Neural cell (in vitro differentiated cells): ENCODE data around the gene ENKUR.

ENCODE experiments used
- CTCF ChIP-seq: fragments of 450-650 bp; IDR thresholded peaks from 2 replicates; pipeline ENCODE4 v1.5.1; 2014; ENCODE audit warnings: antibody characterized with exemption, mild to moderate bottlenecking, moderate library complexity; ENCODE audit not compliant: poor library complexity, severe bottlenecking
- EP300 ChIP-seq: fragments of 450-650 bp; conservative IDR thresholded peaks from 2 replicates; pipeline ENCODE4 v1.6.1; 2014; ENCODE audit warnings: antibody characterized with exemption, mild to moderate bottlenecking, moderate library complexity; ENCODE audit not compliant: poor library complexity, severe bottlenecking
- EZH2 ChIP-seq: fragments of 200-600, 300-800 bp; shearing (Covaris generic), sonication (generic); IDR thresholded peaks from 2 replicates; pipeline ENCODE4 v1.6.1; 2014; ENCODE audit warnings: antibody characterized with exemption, low read length, borderline replicate concordance, mild to moderate bottlenecking; ENCODE audit not compliant: insufficient read depth, poor library complexity, severe bottlenecking
- MXI1 ChIP-seq: fragments of 450-650 bp; conservative IDR thresholded peaks from 2 replicates; pipeline ENCODE4 v1.6.1; 2014; ENCODE audit warnings: antibody characterized with exemption, mild to moderate bottlenecking; ENCODE audit not compliant: poor library complexity, severe bottlenecking
- POLR2AphosphoS5 ChIP-seq: IDR thresholded peaks from 2 replicates; pipeline ENCODE4 v1.6.1; 2012
- RAD21 ChIP-seq: fragments of 450-650 bp; conservative IDR thresholded peaks from 2 replicates; pipeline ENCODE4 v1.6.1; 2014; ENCODE audit warnings: antibody characterized with exemption, mild to moderate bottlenecking, moderate library complexity
- SMC3 ChIP-seq: fragments of 450-650 bp; conservative IDR thresholded peaks from 2 replicates; pipeline ENCODE4 v1.6.1; 2014; ENCODE audit warnings: antibody characterized with exemption, mild to moderate bottlenecking, moderate library complexity; ENCODE audit not compliant: poor library complexity
- TAF1 ChIP-seq: IDR thresholded peaks from 2 replicates; pipeline ENCODE4 v1.6.1; 2012; ENCODE audit warnings: low read depth
- TF ChIP-seq, protein P1 (sequence below): IDR thresholded peaks from 2 replicates; pipeline ENCODE4 v1.6.1; 2012; ENCODE audit warnings: borderline replicate concordance

DNA sequence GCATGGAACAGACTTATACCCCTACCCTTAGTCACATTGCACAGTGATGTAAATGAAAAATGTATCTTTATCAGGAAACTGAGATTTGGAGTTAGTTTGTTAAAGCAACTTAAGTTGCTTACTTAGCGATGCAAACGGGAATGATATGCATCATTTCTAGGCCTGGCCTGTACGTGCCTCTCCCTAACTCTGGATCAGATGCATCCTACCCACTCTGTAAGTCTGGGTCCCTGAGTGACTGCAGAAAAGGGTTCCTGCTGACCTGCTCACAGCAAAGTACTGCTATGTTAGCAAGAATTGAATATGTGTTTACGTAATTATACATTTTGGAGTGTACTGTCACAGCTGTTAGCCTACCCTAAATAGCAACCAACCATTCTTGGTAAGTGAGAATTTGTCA lies 32.8 kb downstream of the ENKUR start:
- TF ChIP-seq CTCF: no peak
- no peak for TF ChIP-seq EZH2
- no peak for TF ChIP-seq EP300
- no peak for TF ChIP-seq SMC3
- no peak for TF ChIP-seq POLR2AphosphoS5
- TF ChIP-seq, protein P1, sequence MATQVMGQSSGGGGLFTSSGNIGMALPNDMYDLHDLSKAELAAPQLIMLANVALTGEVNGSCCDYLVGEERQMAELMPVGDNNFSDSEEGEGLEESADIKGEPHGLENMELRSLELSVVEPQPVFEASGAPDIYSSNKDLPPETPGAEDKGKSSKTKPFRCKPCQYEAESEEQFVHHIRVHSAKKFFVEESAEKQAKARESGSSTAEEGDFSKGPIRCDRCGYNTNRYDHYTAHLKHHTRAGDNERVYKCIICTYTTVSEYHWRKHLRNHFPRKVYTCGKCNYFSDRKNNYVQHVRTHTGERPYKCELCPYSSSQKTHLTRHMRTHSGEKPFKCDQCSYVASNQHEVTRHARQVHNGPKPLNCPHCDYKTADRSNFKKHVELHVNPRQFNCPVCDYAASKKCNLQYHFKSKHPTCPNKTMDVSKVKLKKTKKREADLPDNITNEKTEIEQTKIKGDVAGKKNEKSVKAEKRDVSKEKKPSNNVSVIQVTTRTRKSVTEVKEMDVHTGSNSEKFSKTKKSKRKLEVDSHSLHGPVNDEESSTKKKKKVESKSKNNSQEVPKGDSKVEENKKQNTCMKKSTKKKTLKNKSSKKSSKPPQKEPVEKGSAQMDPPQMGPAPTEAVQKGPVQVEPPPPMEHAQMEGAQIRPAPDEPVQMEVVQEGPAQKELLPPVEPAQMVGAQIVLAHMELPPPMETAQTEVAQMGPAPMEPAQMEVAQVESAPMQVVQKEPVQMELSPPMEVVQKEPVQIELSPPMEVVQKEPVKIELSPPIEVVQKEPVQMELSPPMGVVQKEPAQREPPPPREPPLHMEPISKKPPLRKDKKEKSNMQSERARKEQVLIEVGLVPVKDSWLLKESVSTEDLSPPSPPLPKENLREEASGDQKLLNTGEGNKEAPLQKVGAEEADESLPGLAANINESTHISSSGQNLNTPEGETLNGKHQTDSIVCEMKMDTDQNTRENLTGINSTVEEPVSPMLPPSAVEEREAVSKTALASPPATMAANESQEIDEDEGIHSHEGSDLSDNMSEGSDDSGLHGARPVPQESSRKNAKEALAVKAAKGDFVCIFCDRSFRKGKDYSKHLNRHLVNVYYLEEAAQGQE: no peak
- no peak for TF ChIP-seq MXI1
- TF ChIP-seq RAD21: no peak
- no peak for TF ChIP-seq TAF1
